ENCODE measurements around the gene HIVEP3.

Gene HIVEP3

GRCh38 chr1:41716188-41717130, 202.3 kb downstream of the HIVEP3 start:
- TF ChIP-seq CTCF (IDR thresholded peaks at IDR 0.05; ENCODE audit: low read depth, low read length, missing control alignments): no peak
- DNase-seq (ENCODE audit: low read depth): no peak

GRCh38 chr1:41715441-41716095, 203.2 kb downstream of the HIVEP3 start:
- TF ChIP-seq CTCF (IDR thresholded peaks at IDR 0.05; ENCODE audit: low read depth, low read length, missing control alignments): no peak
- no peak overlapping the region for H3K4me3 ChIP-seq (ENCODE audit: low read depth, low read length)
- DNase-seq (ENCODE audit: low read depth): no peak

More at GRCh38 chr1:41716188-41717130, 202.3 kb downstream of the HIVEP3 start:
- no peak overlapping the region for H3K4me3 ChIP-seq (ENCODE audit: low read depth, low read length)

- no peak for DNase-seq (ENCODE audit: low read depth)
- H3K4me3 ChIP-seq (ENCODE audit: low read depth, low read length): no peak overlapping the region
- TF ChIP-seq CTCF (IDR thresholded peaks at IDR 0.05; ENCODE audit: low read depth, low read length, missing control alignments): no peak
Observed at GRCh38 chr1:41714638-41715389, 203.9 kb downstream of the HIVEP3 start.

GRCh38 chr1:41713557-41714327, 205.0 kb downstream of the HIVEP3 start:
- no peak for DNase-seq (ENCODE audit: low read depth)
- TF ChIP-seq CTCF (IDR thresholded peaks at IDR 0.05; ENCODE audit: low read depth, low read length, missing control alignments): no peak
- no peak overlapping the region for H3K4me3 ChIP-seq (ENCODE audit: low read depth, low read length)

- DNase-seq (ENCODE audit: low read depth): no peak
- TF ChIP-seq CTCF (IDR thresholded peaks at IDR 0.05; ENCODE audit: low read depth, low read length, missing control alignments): no peak
Observed at GRCh38 chr1:41713141-41713540, 205.6 kb downstream of the HIVEP3 start.

GRCh38 chr1:41712695-41713094, 206.0 kb downstream of the HIVEP3 start:
- no peak overlapping the region for H3K4me3 ChIP-seq (ENCODE audit: low read depth, low read length)
- TF ChIP-seq CTCF (IDR thresholded peaks at IDR 0.05; ENCODE audit: low read depth, low read length, missing control alignments): no peak
- no peak for DNase-seq (ENCODE audit: low read depth)

More at GRCh38 chr1:41713141-41713540, 205.6 kb downstream of the HIVEP3 start:
- H3K4me3 ChIP-seq (ENCODE audit: low read depth, low read length): no peak overlapping the region

All from GM12864 (cell line).